HG02798 (cell line): ENCODE results near the gene RAI14.

ENCODE experiments used
- ATAC-seq: cut with Tn5 transposase; IDR thresholded peaks from one replicate; pipeline ENCODE4 v1.9.1; 2021; ENCODE audit warnings: mild to moderate bottlenecking; ENCODE audit not compliant: unreplicated experiment, poor library complexity

The RAI14 gene

DNA sequence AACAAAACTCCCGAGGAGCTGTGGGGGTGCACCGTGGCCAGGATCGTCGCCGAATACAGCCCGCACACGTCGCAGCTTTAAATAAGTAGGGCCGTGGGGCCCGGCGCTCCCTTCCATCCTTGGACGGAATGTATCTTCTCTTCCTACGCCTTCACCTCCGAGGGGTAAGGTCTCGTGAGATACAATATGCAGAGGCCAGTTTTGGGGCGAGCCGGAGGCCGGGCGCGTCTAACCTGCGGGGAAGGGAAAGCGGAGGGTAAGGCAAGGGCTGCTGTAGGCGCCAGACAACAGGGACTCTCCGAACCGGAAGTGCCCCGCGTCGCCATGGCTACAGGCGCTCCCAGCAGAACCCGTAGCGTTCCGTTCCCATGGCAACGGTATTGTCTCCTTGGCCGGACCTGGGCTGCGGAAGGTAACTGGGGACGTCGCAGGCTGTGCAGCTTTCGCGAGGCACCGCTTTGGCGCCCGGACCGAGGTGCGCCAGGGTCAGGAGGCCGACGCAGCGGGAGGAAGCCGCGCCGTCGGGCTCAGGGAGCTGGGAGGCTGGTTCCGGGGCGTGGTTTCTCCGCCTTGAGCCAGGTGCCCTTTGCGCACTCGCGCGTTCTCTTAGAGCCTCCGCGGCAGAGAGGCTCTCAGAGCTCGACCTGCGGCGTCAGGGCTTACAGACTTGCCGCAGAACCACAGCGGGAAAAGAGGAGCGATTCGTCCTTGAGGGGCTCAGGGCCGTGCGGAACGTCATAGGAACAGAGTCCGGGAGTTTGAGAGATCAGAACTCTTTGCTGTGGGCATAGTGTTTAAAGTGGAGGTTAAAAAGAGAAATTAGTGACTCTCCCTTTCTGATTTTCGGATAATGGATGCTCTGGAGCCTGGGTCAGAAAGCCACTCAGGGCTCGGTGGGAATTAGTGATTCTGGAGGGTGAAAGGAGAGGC is 182.9 kb downstream of the RAI14 start, which contains the start of gene TTC23L:
TSS of gene TTC23L (plus strand) at position 380 of the 930 bp plus-strand sequence. CDS start 1,508 bp downstream, outside the sequence.
- peak; percentile 99 for ATAC-seq

DNA sequence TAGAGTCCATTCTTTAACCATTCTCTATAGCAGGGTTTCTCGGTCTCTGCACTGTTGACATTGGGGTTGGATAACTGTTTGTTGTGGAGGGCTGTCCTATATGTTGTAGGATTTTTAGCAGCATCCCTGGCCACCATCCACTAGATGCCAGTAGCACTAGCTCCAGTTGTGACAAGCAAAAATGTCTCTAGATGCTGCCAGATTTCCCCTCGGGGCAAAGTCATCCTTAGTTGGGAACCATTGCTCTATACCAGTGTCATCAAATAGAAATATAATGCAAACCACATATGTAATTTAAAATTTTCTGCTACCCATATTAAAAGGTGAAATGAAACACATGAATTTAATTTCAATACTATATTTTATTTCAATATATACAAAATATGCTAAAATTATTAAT is 185.7 kb downstream of the RAI14 start:
- ATAC-seq: no peak

DNA sequence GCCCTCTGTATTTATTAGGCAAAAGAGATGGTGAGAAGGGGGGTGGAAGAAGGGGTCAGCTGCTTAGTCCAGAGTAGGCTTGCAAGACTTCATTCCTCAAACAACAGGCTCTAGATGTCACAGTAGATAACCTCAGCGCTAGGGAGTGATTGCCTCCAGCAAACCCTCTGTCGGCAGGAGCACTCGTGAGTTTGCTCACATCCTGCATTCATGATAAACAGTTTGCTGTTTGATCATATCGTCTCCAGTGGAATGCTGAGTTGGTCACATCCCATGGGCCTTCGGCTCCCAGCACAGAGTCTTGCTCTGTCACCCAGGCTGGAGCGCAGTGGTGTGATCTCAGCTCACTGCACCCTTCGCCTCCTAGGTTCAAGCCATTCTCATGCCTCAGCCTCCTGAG is 186.4 kb downstream of the RAI14 start:
- no peak for ATAC-seq

DNA sequence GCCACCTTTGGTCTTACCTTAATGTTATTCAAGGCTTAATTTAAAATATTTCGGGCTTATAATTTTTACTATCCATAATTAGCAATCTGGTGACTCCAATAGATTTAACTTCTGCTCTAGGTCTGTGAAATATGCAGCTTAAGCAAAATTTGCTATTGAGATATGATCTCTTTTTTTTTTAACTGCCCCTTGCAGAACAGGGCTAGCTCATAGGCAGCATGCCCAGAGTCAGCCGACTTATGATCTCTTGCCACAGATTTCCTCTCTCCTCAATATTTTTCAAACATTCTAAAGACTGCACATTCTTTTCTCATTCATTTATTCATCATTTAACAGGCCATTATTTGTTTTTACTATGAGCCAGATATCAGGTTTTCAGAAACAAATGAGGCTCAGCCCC is 187.4 kb downstream of the RAI14 start:
- ATAC-seq: no peak

DNA sequence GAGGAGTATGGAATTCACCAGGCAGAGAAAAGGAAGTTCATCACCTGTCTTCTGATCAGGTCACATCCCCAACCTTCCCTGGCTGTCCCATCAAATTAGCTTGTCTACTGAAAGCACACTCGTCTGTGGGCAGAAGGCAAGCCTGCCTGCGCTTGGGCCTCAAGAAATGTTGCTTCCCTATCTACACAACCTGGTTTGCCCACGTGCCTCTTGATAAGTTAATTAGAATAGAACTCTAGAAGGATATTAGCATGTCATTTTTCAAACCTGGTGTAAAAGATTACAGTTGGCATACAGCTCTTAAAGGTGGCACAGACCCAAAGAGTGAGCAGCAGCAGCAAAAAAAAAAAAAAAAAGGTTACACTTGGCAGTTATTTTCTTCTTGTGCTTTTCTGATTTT is 188.0 kb downstream of the RAI14 start:
- ATAC-seq: no peak

DNA sequence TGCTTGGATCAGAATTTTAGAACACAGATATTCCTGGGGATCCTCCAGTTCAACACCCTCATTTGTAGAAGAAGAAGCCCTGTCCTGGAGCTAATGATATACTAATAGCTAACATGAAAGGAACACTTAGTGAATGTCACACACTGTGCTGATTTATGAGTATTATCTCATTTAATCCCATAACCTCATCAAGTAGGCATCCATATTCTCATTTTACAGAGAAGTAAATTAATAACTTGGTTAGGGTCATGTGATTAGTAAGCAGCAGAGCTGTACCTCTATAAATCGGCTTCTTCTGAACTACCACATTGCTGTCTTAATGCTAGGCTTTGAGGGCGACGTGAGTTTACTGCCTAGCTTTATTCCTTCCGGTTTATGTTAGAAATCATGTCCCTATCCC is 188.9 kb downstream of the RAI14 start:
- no peak for ATAC-seq

DNA sequence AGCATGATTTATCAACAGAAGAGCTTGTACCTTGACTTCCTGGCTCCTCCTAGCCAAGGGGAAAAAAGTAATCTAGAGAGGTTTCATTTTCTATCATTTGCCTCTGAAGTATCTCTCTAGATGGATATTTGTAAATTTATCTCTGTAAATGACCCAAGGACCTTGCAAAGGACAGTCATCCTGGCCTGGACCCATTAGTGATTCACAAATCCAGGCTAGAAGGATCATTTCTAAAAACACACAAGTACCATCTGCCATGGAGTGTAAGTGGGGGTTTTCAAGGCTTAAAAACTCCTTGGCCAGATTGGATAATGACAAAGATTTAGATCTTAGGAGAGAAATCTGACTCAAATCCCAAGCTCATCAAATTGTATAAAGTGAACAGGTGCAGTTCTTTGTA is 190.9 kb downstream of the RAI14 start:
- ATAC-seq: no peak

DNA sequence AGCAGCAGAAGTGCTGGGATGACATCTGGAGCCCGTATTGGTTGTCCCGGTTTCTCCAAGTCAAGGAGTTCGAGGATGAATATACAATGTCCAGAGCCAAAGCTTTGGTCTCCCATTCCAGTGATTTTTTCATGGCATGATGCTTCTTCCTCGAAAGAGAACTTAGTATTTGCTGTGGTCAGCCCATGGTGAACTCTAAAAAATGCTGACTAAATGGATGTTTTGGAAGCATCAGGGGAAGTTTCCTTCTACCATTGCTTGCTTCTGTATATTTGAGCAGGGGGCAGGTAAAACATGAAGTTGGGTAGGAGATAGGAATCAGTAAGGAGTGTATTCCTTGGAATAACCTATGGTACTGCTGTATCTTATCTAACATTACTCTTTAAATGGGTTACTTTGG is 191.4 kb downstream of the RAI14 start:
- no peak for ATAC-seq

DNA sequence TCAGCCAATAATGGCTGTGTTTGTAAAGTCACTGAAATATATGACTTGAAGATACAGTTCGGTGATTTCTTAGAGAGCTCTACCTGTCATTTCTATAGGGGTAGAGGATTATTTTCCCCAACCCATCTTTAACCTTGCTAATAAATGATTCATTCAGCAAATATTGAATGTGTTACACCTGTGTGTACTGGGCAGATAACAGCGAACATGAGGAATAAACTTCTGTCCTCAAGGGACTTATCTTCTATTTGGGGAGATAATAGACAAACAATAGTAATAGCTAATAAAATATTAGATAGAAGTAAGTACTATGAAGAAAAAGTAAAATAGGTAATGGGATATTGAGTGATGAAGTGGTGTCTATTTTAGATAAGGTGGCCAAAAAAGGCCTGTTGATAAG is 192.1 kb downstream of the RAI14 start:
- ATAC-seq: no peak

DNA sequence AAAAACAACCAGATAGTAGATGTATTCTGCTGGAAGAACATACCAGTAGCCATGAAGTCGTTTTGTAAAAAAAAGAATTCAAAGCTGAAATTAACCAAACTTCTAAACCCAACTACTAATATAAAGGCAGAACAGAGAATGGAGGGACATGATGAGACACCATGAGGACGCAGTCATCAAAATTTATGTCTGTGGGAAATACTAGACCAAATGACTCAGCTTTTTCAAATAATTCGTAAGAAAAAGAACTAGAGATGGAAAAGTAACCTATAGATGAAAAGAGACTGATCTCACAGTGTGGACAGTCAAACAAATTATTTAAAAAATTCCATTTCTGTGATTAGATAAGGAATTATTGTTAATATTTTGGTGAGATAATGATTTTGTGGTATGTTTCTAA is 193.1 kb downstream of the RAI14 start:
- no peak for ATAC-seq

DNA sequence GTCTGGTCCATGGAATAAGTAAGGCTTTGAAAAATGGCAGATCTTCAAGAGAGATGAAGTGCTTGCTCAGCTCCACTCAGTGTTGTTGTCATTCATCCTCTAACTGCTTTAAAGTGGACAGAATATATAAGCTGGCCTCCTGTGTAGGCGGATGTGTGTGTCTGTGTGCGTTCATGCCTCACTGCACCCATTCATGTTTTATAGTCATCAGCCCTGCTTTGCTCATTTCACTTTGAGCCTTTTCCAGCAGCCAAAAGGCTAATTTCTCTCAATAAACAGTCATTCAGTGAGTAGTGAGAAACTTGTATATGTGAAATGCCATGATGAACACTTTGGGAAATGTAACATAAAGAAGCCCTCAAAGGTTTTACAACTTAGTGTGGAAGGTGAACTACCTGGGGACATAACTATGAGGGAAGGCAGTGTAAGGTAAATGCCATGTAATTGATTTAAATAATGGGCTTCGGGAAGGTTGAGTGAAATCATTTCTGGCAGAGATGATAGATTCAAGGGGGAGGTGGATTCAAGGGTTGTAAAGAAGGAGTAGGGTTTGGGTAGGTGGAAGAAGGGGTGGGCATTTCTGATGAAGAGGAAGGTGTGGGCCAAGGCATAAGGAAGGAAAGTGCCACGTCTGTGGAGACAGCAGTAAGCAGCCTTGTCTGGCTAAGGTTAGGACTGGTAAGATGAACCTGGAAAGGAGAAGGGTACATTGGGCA is 198.5 kb downstream of the RAI14 start:
- peak; percentile 92 for ATAC-seq

DNA sequence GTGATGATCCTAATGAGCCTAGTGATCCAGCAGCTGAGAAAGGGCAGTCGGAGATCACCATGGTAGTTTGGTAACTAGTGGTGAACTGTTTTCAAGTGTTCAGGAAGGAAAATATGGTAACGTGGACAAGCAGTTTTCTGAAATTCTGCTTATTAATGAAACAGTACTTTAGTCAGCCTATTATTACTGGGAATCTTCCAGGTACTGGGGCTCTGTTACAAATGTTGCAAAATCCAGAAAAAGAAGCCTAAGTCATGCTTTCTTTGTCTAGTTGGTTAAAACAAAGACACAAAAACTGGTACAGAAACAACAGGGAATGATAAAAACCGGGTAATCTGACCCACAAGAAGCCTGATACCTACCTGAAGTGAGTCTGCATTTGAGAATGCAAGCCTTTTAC is 201.0 kb downstream of the RAI14 start:
- ATAC-seq: no peak

DNA sequence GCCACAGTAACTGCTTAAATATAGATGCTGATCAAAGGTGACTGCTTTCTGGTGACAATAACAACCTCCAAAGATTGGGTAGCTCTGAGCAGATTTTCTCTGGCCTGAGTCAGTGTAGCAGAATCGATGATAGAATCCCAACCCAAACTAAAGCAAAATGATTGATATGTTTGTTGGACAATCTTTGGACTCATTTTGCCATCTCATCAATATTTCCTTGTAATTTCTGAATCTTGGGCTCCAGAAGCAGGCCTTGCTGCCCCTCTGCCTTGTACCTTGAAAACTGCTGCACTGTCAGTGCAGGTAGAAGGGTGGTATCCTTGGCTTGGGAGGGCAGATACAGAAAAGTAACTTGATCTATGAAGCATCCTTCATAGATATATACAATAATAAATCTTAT is 201.8 kb downstream of the RAI14 start:
- ATAC-seq: no peak

DNA sequence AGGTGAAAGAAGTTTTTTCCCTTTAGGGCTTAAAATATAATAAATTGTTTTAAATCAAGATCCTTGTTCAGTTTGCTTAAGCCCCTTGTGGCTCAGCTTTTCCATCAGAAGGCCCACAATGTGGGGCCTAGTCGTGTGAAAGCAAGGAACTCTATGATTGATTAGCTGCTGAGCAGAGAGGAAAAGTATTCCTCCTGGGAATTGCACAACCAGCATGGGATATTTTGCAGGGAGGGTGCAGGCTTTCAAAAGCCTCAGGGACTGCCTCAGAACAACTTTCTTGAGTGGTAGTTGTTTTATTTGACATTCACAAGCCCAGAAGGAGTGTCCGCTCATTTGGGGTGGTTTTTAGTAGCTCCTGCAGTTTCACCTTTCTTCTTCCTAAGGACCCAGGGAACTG is 202.7 kb downstream of the RAI14 start:
- ATAC-seq: no peak

DNA sequence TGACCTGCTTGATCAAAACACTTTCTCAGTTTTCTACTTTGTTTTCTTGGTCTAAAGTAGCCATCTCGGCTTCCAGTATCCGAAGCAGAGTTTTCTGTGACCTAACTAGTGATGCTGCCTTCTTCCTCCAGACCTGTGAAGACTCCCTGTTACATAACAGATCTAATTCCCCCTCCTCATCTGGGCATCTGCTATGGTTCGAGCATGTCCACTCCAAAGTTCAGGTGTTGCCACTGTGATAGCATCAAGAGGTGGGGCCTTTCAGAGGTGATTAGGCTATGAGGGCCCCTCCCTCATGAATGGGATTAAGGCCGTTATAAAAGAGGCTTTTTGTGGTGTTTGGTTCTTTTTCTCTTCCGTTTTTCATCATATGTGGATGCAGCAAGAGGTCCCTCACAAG is 203.1 kb downstream of the RAI14 start:
- no peak for ATAC-seq

DNA sequence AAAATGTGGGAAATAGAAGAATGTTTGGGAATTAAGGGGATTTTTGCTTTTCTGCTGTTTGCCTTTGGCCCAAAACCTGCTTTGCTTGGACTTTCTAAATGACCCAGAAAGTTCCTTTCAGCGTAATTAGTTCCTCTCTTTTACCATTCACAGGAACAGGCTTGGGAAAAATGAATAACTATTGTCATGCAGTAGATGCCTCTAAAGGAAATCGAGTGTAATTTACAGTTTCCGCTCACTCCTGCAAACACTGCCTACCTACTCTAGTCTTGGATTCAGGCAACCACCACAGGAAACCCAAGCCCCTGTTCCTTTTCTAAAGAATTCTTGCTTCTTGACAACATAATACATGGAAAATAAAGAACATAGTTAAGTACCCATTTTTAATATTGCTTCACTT is 207.8 kb downstream of the RAI14 start:
- ATAC-seq: no peak

DNA sequence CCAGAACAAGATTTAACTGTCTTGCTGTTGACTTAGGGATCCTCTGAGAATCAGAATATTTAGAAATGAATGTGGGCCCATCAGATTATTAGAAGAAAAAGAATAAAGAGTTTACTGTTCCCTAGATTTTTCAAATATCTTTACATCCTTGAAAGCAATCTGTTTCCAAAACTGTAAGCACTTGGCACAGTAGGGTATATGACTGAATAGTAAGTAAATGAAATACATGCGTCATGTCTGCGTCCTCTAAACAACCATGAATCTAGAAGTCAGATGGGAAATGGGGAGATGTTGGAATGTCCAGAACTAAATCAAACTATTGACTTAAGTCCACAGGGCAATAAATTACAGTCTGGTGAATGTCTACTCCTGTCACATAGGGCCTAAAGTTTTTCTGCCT is 209.0 kb downstream of the RAI14 start:
- no peak for ATAC-seq

DNA sequence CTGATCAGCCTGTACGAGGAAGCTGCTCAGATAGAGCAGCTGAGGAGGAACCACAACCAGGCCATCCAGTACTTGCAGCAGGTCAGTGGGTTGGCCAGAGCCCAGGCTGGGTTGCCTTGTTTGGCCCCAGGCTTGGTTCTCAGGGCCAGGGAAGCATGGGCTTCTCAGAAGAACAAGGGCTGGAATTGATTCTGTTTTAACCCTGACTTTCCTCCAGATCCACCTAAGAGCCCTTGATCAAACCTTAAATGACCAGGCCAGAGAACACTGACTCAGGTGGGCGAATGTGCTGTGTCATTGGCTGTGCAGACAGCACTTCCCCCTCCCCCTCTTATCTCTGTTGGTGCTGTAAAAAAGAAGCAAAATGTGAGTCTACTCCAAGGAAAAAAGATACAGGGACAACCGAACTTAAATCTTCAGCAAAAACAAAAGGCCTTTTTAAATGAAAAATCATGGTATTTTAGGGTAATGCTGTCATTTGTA is 210.9 kb downstream of the RAI14 start:
- ATAC-seq: no peak

DNA sequence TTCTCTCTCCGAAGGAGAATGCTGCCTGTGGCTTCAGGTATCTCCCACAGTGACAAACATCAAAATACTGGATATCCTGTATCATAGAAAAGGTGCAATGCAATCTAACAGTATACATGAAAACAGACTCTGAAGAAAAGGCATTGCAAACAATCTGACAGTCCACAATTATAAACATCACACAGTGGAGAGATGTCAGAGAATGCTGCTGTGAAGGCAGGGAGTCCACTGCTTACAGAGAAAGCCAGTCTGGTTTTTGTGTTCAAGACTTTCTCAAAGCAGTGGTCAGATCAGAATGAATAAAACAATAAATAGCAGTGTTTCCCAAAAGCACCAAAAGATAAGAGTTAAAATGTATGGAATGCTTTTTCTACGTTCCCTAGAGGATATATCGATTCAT is 211.5 kb downstream of the RAI14 start:
- no peak for ATAC-seq

DNA sequence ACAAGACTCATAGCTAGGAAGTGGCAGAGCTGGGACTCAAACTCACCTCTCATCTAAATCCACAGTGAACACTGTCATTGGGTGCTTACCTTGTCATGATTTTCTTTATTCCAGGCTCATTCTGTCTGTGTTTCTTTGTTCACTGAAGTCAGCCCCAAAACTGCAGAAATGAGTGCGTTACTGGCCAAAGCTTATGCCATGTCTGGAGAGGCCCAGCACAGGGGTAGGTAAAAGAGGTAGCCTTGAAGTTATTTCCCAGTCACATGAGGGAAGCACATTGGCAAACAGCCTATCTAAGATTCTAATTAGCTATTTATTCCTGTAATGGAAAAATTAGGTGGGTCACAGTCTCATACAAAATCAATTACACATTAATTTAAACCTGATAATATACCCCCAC is 212.7 kb downstream of the RAI14 start:
- ATAC-seq: no peak

DNA sequence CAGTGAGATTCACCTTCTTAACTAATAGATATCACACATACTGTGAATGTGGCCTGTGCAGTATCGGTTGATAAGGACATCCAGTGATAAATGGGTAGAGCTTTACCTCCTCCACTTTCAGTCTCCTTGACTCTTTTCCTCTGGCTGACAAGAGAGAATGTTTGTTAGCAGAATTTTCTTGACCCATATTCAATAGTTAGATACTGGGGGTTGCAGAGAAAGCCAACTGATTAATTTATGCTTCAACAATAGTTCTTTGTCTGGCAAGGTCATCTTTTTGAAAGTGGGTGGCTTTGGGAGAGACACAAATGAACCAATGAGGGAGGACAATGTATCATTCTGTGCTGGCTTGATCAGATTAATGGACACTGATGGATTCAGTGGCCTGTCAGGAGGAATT is 213.1 kb downstream of the RAI14 start:
- ATAC-seq: no peak
